ENCODE measurements around the gene TCN1. TPM values are rescaled to one million over a fixed set of nuclear protein-coding genes. Genes with fewer than 3 reads are reported as not detected.
"Not testable (repeated sequence)": the region's sequence is repeated elsewhere in the genome, so short reads cannot be mapped to it uniquely, and the experiment has no call there.

TCN1 gene
- polyA plus RNA-seq, 3 donors: not detected

- no peaks in the 10 kb centered on the region for H3K36me3 ChIP-seq (replicated peaks in 1 of 2; ENCODE audit: control insufficient read depth in 1 of 2, insufficient read depth in 2 of 2, low read length in 2 of 2)
- Mint-ChIP-seq H3K36me3 (no peaks in the 10 kb centered on the region), H3K4me1 (peaks cover 22% of the 10 kb centered on the region), H3K4me3 (no peak overlapping the region), H3K27me3 (ENCODE audit: low read depth in 3 of 3) (no peaks in the 10 kb centered on the region), H3K27ac (no peak overlapping the region), H3K9me3 (no peaks in the 10 kb centered on the region)
- TF ChIP-seq, protein P1, sequence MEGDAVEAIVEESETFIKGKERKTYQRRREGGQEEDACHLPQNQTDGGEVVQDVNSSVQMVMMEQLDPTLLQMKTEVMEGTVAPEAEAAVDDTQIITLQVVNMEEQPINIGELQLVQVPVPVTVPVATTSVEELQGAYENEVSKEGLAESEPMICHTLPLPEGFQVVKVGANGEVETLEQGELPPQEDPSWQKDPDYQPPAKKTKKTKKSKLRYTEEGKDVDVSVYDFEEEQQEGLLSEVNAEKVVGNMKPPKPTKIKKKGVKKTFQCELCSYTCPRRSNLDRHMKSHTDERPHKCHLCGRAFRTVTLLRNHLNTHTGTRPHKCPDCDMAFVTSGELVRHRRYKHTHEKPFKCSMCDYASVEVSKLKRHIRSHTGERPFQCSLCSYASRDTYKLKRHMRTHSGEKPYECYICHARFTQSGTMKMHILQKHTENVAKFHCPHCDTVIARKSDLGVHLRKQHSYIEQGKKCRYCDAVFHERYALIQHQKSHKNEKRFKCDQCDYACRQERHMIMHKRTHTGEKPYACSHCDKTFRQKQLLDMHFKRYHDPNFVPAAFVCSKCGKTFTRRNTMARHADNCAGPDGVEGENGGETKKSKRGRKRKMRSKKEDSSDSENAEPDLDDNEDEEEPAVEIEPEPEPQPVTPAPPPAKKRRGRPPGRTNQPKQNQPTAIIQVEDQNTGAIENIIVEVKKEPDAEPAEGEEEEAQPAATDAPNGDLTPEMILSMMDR (IDR thresholded peaks at IDR 0.05): no peak
- no peak overlapping the region for H3K4me3 ChIP-seq (replicated peaks in 1 of 3; ENCODE audit: low read depth in 2 of 3, low read length in 3 of 3)
- H2AFZ ChIP-seq (ENCODE audit: insufficient read depth, low read depth, low read length, poor library complexity, severe bottlenecking): no peak overlapping the region
- no peaks in the 10 kb centered on the region for H3K27me3 ChIP-seq (ENCODE audit: control insufficient read depth in 2 of 2, insufficient read depth in 2 of 2, low read length in 2 of 2)
- H3K79me2 ChIP-seq (ENCODE audit: insufficient read depth, low read length): no peaks in the 10 kb centered on the region
- DNase-seq: peak in 2 of 3 donors; percentile 8 to 20
- no peak overlapping the region for H3K9ac ChIP-seq (ENCODE audit: insufficient read depth, low read length, poor library complexity, severe bottlenecking)
- H4K20me1 ChIP-seq (ENCODE audit: insufficient read depth, low read length): no peaks in the 10 kb centered on the region
- 64% methylated on average over 3 of the region's 10 CpGs for WGBS (ENCODE audit: insufficient coverage)
- intact Hi-C loops (cut with micrococcal nuclease): no loop called here
- H3K4me2 ChIP-seq (replicated peaks; ENCODE audit: extremely low read depth, low read length, poor library complexity, severe bottlenecking): no peak overlapping the region
- H3K27ac ChIP-seq (ENCODE audit: low read depth in 1 of 2, low read length in 2 of 2): no peak overlapping the region
- H3K4me1 ChIP-seq (ENCODE audit: control insufficient read depth in 1 of 2, insufficient read depth in 2 of 2, low read length in 2 of 2): peaks cover 7 to 8% of the 10 kb centered on the region in 2 donors
- no peaks in the 10 kb centered on the region for H3K9me3 ChIP-seq (replicated peaks in 1 of 2; ENCODE audit: control insufficient read depth in 1 of 2, insufficient read depth in 1 of 2, low read length in 2 of 2)
Observed at GRCh38 chr11:59857439-59858434, 8.6 kb downstream of the TCN1 start.

DNA sequence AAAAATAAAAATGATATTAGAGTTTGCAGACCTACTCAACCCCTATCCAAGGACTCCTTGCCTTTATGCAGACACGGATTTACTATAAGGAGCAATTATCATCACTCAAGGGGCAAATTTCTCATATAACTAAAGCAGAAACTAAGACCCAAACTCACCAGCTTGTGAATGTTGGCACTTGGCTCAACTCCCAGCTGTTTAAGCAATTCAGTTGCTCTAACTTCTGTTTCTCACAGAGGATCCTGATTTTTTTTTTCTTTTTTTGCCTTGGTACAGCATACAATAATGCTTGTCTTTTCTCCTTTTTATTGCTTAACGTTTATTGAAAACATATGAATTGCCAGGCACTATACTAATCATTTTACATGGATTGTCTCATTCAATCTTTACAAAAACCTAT is 11.4 kb downstream of the TCN1 start:
- intact Hi-C loops (cut with micrococcal nuclease): no loop called here
- Histone ChIP-seq H3K9ac (ENCODE audit: insufficient read depth, low read length, poor library complexity, severe bottlenecking) (no peak overlapping the region), H3K79me2 (ENCODE audit: insufficient read depth, low read length) (no peaks in the 10 kb centered on the region), H4K20me1 (ENCODE audit: insufficient read depth, low read length) (no peaks in the 10 kb centered on the region), H3K9me3 (replicated peaks in 1 of 2; ENCODE audit: control insufficient read depth in 1 of 2, insufficient read depth in 1 of 2, low read length in 2 of 2) (no peaks in the 10 kb centered on the region), H3K27ac (ENCODE audit: low read depth in 1 of 2, low read length in 2 of 2) (no peak overlapping the region), H3K4me3 (replicated peaks in 1 of 3; ENCODE audit: low read depth in 2 of 3, low read length in 3 of 3) (no peak overlapping the region), H3K36me3 (replicated peaks in 1 of 2; ENCODE audit: control insufficient read depth in 1 of 2, insufficient read depth in 2 of 2, low read length in 2 of 2) (no peaks in the 10 kb centered on the region), H3K4me2 (replicated peaks; ENCODE audit: extremely low read depth, low read length, poor library complexity, severe bottlenecking) (no peak overlapping the region), H3K4me1 (ENCODE audit: control insufficient read depth in 1 of 2, insufficient read depth in 2 of 2, low read length in 2 of 2) (peaks cover 7 to 8% of the 10 kb centered on the region in 2 donors), H2AFZ (ENCODE audit: insufficient read depth, low read depth, low read length, poor library complexity, severe bottlenecking) (no peak overlapping the region), H3K27me3 (ENCODE audit: control insufficient read depth in 2 of 2, insufficient read depth in 2 of 2, low read length in 2 of 2) (no peaks in the 10 kb centered on the region)
- Mint-ChIP-seq H3K36me3 (no peaks in the 10 kb centered on the region), H3K9me3 (peaks cover 0 to 3% (median 0%) of the 10 kb centered on the region in 7 donors), H3K27me3 (ENCODE audit: low read depth in 3 of 3) (peaks cover 0 to 1% (median 0%) of the 10 kb centered on the region in 3 donors), H3K27ac (no peak overlapping the region), H3K4me3 (no peak overlapping the region), H3K4me1 (peaks cover 18% of the 10 kb centered on the region)
- TF ChIP-seq, protein P1 (IDR thresholded peaks at IDR 0.05): no peak
- no peak for DNase-seq
- WGBS (ENCODE audit: insufficient coverage): 71% methylated on average over 1 of the region's 2 CpGs

DNA sequence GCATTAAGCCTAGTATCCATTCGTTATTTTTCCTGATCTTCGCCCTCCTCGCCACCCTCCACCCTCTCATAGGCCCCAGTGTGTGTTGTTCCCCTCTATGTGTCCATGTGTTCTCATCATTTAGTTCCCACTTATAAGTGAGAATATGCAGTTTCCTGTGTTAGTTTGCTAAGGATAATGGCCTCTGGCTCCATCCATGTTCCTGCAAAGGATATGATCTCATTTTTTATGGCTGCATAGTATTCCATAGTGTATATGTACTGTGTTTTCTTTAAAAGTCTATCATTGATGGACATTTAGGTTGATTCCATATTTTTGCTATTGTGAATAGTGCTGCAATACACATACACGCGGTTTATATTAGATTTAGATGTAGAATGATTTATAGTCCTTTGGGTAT is 14.9 kb downstream of the TCN1 start:
- H3K79me2 ChIP-seq (ENCODE audit: insufficient read depth, low read length); H2AFZ ChIP-seq (ENCODE audit: insufficient read depth, low read depth, low read length, poor library complexity, severe bottlenecking); H3K9me3 Mint-ChIP-seq; H3K4me2 ChIP-seq (replicated peaks; ENCODE audit: extremely low read depth, low read length, poor library complexity, severe bottlenecking); H3K27me3 ChIP-seq (ENCODE audit: control insufficient read depth in 2 of 2, insufficient read depth in 2 of 2, low read length in 2 of 2); H3K27ac Mint-ChIP-seq; H3K27ac ChIP-seq (ENCODE audit: low read depth in 1 of 2, low read length in 2 of 2); DNase-seq; intact Hi-C loops (cut with micrococcal nuclease); H3K4me3 ChIP-seq (replicated peaks in 1 of 3; ENCODE audit: low read depth in 2 of 3, low read length in 3 of 3); H3K36me3 Mint-ChIP-seq; H3K4me3 Mint-ChIP-seq; H3K27me3 Mint-ChIP-seq (ENCODE audit: low read depth in 3 of 3); H3K4me1 ChIP-seq (ENCODE audit: control insufficient read depth in 1 of 2, insufficient read depth in 2 of 2, low read length in 2 of 2); H3K9ac ChIP-seq (ENCODE audit: insufficient read depth, low read length, poor library complexity, severe bottlenecking); H4K20me1 ChIP-seq (ENCODE audit: insufficient read depth, low read length); H3K36me3 ChIP-seq (replicated peaks in 1 of 2; ENCODE audit: control insufficient read depth in 1 of 2, insufficient read depth in 2 of 2, low read length in 2 of 2); H3K9me3 ChIP-seq (replicated peaks in 1 of 2; ENCODE audit: control insufficient read depth in 1 of 2, insufficient read depth in 1 of 2, low read length in 2 of 2): not testable (repeated sequence)
- no CpG with 5 or more reads among the region's 5 CpGs for WGBS (ENCODE audit: insufficient coverage)
- H3K4me1 Mint-ChIP-seq: peaks cover 14% of the 10 kb centered on the region

All from CD14-positive monocyte (primary cell).